GM19372 (cell line): Measurements from ENCODE around the gene ATE1.
A peak's percentile ranks its signal among the peaks of the same experiment; 100 is the strongest.

ENCODE experiments used
- ATAC-seq: cut with Tn5 transposase; IDR thresholded peaks from one replicate; pipeline ENCODE4 v1.9.1; 2021; ENCODE audit warnings: mild to moderate bottlenecking, low read depth, moderate library complexity; ENCODE audit not compliant: unreplicated experiment

ATE1 gene

DNA sequence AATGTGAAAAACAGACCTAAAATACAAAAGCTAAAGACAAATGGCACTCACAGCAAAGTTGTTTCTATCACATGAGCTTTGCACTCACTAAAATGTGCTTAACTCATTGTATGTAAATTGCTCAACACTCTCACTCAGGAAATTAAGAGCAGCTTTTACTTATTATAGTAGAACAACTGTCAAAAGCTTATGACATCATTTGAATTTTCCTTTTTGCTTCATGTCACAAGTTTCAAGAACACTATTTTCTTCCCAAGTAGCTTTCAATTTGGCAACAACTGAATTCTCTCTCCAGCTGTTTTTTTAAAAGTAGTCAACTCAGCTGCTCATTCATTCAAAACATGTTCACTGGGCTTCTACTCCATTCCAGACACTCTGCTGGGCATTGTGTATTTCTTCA is 46.9 kb downstream of the ATE1 start:
- no peak for ATAC-seq

DNA sequence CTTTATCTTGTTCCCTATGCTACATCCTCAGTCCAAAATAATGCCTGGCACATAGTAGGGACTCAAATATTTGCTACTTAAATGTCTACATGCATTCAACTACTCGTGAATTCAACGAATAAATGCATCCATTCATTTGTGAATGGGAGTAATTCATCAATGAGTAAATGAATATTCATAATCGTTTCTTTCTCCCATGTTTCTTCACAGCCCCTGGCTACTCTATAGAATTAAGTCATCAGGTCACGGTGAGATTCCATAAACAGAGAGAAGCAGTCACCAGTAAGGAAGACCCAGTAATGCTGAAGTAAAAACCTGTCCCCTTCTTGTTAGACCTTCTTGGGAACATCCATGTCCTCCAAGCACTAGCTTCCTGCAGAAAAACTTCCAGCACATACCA is 48.4 kb downstream of the ATE1 start:
- no peak for ATAC-seq

DNA sequence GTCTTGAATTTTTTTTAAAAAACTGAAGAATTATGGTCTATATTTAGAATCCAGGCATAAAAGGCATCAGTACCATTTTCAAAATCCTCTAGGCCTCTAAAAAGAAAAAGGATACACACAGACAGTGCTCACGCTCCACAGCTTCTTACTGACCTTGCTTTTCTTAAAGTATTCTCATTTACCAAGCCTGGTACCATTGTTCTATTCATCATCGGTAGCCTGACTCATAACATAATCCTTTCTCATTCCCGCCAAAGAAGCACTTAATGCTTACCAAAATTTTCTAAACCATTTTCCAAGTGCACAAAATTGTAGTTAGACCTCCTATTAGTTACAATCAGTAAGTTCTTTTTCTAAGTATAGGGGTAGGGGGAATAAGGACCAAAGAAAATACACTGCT is 54.6 kb downstream of the ATE1 start:
- no peak for ATAC-seq

DNA sequence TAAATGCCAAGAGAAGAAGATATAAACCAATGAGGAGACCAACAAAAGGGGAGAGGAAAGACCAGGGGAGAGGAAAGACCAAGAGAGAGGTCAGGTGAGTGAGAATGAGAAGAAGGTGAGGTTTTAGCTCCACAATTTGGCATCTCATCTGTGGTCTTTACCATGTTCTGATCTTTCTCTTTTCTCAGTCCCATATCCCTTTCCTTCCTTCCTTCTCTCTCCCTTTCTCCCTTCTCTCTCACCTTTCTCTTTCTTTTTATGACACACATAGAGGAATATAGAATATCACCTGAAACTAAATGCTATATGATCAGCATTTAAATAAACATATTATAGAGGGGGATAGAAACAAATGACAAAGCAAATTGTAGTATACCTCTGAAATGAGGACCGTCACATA is 57.4 kb downstream of the ATE1 start:
- ATAC-seq = no peak

DNA sequence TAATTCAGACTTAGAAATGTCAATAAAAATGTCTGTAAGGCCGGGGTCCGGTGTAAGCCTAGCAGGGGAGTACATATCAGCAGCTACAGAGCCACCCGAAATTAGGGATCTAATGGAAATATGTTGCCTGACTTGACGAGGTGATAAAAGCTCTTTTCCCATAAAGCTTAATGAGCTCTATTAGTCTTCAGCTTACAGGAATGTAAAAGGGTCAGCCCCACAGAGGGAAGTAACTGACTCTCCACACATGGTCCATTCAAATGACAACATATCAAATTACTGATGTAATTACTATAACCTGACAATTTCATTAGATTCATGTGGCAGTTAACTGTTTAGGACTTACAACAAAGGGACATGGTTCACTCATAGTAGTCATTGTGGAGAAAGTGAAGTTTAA is 62.3 kb downstream of the ATE1 start:
- ATAC-seq = no peak

DNA sequence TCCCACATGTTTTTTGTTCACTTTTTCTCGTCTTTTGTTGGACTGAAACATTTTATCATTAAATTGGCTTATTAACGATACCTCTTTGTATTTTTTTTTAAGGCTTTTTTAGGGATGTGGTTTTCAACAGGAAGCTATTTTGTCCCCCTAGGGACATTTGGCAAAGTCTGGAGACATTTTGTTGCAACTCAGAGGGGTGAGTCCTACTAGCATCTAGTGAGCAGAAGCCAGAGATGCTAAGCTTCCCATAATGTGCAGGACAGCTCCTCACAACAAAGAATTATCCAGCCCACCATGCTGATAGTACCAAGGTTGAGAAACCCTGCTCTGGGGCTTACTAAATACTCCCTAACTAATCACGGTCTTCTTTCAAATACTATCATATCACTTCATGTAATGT is 63.2 kb downstream of the ATE1 start:
- no peak for ATAC-seq

DNA sequence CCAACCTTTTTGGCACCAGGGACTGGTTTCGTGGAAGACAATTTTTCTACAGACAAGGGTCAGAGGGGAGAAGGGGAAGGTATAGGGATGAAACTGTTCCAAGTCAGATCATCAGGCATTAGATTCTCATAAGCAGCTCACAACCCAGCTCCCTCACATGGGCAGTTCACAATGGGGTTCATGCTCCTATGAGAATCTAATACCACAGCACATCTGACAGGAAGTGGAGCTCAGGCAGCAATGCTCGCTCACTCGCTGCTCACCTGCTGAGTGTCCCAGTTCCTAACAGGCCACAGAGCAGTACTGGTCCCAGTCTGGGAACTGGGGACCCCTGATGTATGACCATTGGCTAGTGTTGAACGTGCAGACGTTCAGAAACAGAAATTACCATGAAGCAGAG is 63.7 kb downstream of the ATE1 start:
- ATAC-seq = no peak

DNA sequence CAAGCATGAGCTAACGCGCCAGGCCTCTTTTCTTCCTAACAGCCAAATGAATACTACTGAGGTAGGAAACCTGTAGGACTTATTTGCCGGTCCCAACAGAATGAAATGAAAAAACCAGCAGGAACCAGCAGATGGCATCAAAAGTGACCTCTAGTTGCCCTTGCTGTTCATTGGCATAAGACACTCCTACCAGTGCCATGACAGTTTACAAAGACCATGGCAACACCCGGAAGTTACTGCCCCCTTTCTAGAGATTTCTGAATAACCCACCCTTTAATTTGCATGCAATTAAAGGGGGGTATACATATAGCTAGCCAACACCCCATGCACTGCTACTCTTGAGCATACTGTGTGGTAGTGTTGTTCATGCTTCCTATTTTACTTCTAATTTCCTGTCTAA is 65.2 kb downstream of the ATE1 start:
- ATAC-seq = no peak

DNA sequence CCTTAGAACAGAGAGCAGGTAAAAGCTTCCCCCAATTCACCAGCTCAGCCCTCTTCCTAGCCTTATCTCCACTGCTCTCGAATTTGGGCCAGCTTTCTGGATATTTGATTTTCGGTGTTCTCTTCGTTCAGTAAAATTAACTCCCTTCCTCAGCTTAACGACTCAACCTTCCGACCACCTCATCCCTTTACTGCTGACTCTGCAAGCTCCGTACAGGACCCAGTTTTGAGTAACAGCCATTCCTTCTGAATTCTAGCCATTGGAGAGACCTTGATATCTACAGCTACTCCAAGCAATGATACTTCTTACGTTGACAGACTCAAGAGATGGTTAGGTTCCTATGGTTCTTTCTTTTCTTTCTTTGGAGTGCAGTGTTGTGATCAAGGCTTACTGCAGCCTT is 65.8 kb downstream of the ATE1 start:
- ATAC-seq = no peak

DNA sequence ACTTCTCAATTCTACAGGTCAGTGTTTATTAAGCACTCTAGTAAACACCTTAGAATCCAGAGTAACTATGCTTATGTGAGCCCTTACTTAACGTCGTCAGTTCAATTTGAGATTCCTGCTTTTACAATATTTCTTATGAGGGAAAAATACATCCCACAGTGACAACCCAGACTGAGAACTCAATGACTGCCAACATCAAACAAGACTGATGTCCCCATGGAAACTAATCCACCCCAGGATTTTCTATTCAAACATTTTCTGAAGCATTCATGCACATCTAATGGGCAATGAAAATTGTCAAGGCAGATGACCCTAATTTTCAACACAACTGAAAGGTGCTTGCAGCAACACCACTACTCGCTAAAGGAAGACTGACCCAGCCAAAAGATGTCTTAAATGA is 67.0 kb downstream of the ATE1 start:
- ATAC-seq = no peak

DNA sequence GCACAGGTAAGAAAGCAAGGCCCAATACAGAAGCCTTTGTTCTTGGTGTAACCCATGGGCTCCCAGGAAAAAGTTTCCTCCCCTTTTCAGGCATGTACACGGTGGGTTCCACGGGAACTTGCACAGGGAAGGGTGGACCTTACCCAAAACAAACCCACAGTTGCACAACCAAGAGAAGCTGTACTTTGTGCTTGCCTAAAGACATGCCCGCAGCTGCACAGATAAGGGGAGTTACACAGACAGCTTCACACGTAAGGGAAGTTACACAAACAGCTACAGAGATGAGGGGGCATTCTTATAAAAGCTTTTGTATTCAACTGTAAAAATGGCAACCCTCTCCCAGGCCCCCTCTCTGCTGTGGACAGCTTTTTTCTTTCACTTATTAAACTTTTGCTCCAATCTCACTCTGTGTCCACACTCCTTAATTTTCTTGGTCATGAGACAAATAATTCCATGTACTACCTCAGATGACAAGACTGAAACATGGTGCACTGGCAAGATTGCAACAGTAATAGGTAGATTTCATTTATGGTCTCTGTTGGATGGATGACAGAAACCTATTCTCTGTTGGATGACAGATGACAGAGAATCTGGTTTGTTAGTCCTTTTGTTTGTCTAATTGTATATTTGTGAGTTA is 72.9 kb downstream of the ATE1 start:
- no peak for ATAC-seq

DNA sequence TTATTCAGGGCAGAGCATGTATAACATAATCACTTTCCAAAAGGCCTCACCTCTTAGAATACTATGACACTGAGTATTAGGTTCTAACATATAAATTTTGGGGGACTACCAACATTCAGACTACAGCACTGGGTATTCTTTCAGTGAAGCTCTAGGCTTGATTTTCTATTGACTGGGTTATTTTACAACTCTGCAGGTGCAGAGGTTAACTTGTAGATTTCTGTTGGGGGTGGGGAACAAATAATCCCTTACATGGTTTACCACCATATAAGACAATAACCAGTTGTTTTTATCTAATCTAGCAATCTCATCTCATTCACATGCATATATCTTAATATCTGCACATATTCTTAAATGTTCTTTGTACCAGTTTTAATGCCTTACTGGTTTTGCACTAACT is 73.9 kb downstream of the ATE1 start:
- ATAC-seq = no peak

DNA sequence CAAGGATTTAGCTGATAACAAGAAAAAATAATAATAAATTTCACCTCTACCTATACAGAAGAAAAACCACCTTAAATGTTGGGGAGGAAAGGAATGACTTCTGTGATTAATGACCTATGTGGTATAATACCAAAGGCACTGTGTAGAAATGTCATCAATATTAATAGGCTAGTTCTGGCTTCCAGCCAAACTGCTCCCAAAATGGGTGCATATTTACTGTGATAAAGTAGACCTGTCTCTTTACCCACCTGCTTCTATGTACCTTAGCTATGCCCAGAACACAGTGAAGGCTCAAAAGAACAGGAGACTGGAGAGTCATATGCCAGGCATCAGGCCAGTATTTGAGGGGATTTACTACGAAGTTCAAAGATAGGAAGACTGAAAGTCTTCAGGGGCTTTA is 76.0 kb downstream of the ATE1 start:
- ATAC-seq = no peak

DNA sequence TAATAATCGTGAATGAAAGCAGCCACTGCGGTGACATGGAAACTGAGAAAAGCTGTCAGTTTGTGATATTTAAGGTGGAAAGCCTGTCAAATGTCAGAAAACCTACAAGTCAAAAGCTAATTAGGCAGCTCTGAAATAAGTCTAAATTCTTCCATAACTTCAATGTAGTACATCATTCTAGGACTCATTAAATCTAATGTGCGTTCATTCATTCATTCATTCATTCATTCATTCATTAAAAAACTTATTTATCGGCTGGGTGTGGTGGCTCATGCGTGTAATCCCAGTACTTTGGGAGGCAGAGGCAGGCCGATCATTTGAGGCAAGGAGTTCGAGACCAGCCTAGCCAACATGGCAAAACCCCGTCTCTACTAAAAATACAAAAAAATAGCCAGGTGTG is 79.7 kb downstream of the ATE1 start:
- no peak for ATAC-seq

DNA sequence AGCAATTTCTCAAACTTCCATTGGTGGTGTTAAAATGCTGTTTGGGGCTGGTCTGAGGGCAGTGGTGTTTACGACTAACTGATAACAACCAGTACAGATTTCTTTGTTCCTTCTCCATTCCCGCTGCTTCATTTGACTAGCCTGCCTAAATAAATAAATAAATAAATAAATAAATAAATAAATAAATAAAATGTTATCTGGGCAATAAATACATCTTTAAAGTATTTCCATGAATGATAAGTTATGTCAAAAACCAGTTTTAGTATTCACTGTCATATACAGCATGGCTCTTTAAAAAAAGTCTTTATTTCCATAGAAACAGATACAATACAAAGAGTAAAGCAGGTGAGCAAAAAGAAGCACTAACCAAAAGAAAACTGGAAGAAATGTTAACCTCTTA is 81.3 kb downstream of the ATE1 start:
- ATAC-seq = no peak

DNA sequence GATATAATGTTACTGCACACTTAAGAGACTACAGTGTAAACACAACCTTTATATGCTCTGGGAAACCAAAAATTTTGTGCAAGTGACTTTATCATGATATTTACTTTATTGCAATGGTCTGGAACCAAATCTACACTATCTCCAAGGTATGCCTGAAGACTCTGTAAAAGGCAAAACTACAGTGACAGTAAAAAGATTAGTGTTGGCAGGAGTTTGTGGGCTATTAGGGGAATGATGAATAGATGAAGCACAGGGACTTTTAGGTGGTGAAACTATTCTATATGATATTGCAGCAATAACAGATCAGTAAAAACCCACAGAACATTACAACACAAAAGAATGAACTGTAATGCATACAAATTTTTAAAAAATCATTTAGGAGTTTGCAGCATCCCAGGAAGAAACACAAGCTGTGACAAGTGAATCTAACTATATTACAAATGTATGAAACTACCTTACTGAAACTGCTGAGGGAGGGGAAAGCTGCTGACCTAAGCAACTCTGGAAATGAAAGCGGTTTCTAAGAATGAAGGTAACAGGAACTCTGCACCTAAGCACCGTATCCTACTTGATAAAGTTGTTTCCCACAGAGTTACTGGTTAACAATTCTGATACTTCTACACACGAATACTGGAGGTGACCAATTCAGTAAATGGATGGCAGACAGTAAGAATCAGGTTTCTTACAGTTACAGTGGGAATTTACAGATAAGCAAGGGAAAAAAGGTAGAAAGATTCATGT is 82.6 kb downstream of the ATE1 start:
- ATAC-seq = peak; percentile 84

DNA sequence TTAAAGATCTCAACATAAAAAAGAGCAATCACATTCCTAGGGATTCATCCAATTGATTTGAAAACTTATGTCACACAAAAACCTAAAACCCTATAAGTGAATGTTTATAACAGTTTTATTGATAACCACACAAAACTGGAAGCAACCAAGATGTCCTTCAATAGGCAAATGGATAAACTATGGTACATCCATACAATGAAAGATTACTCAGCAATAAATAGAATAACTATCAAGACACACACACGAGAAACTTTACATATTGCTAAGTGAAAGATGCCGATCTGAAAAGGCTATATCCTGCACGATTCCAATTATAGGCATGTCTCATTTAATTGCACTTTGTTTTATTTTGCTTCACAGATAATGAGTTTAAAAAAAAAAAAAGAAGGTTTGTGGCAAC is 83.3 kb downstream of the ATE1 start:
- ATAC-seq = no peak

DNA sequence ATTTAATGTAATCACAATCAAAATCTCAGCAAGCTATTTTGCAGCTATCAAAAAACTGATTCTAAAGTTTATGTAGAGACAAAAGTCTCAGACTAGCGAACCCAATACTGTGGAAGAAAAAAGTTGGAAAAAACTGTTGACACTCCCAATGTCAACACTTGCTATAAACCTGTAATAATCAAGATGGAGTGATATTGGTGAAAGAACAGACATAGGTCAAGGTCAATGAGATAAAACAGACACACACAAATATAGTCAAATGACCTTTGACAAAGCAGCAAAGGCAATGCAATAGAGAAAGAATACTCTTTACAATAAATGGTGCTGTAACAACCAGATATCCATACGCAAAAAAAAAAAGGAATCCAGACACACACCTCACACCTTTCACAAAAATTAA is 84.5 kb downstream of the ATE1 start:
- no peak for ATAC-seq

DNA sequence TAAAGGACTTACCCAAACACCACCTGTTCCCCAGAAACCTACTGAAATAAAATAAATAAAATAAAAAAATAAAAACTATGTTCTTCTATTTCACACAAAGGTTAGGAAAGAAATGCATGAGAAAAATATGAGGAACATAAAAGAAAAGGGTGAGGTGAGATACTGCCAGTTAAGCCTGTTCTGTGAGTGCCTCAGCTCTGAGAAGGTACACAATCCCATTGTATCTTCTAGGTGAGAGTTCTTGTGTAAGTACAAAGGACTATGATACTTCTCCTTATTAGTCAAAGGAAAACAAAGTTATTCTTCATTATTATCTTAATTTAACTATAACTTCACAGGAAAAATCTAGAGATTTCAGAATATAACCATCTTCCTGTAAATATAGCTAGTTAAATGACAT is 86.0 kb downstream of the ATE1 start:
- ATAC-seq = no peak

DNA sequence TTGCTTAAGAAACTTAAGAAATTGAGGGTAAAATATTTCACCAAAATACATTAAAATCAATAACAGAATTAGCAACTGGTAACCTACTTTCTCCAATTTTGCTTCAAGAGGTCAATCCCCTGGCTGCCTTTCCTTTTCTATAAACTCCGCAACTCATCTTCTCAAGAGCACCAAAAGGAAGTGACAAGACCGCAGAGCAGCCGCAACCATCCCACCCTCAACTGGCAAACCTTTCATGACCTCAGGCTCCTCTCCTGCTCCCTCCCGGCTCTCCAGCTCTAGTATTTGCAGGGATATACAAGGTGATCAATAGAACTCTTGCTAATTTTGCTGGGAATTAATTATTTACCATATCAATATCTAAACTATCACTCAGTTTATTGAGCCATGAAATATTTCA is 88.9 kb downstream of the ATE1 start:
- no peak for ATAC-seq

DNA sequence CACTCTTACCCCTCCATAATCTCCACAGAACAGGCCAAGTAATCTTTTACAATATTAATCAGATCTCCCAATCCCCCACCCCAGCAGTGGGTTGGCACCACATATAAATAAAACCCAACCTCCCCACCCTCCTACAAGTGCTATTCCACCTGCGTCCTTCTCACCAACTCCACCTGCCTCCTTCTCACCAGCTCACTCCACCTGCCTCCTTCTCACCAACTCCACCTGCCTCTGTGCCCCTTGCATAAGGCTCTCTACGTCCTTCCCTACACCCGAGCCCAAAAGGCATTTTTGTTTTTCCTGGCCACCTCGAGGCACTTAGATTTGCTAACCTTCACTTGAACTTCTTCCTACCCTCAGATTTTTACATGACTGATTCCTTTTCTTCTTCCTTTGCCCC is 89.7 kb downstream of the ATE1 start:
- ATAC-seq = no peak

DNA sequence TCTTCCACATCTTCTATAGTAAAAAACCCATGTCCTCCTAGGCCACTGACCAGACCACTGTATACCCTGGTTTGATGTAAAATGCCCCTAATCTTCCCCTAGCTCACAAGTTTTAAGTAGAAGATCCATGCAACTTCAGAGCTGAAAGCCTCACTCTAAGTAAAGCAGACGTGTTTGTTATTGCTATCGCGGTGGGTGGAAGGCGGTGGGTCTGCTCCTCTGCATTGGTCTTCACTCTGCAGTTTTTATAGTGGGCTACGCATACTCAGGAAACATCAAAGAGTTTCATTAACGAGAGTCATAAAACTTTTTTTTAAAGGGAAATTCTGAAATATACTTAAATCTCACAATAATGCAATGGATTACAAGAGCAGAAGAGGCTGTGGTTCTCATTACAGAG is 91.7 kb downstream of the ATE1 start:
- ATAC-seq = no peak

DNA sequence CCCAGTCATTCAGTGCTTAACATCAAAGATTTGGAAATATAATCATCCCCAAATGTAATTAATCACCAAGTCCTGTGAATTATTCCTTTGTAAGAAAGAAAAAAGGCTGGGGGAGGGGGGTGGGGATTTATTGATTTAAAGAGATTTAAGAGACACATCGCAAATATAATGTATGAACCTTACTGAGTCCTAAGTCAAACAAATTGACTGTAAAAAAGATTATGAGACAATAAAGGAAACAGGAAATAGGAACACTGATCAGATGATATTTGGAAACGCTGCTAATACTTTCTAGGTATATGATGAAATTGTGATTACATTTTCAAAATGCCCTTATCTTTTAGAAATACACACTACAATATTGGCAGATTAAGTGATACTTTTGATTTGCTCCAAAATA is 92.5 kb downstream of the ATE1 start:
- ATAC-seq = no peak
